Activated CD8-positive, alpha-beta memory T cell treated with anti-CD3 and anti-CD28 coated beads, Interleukin-2, amount 50 U/mL, for 4 hours (primary cell): ENCODE results near the gene TUBGCP3.
"Not testable (repeated sequence)": the region's sequence is repeated elsewhere in the genome, so short reads cannot be mapped to it uniquely, and the experiment has no call there.

Experiments used
- DNase-seq: peaks from one replicate; pipeline ENCODE4 v3.0.0-alpha.2; 2020

TUBGCP3 gene

DNA sequence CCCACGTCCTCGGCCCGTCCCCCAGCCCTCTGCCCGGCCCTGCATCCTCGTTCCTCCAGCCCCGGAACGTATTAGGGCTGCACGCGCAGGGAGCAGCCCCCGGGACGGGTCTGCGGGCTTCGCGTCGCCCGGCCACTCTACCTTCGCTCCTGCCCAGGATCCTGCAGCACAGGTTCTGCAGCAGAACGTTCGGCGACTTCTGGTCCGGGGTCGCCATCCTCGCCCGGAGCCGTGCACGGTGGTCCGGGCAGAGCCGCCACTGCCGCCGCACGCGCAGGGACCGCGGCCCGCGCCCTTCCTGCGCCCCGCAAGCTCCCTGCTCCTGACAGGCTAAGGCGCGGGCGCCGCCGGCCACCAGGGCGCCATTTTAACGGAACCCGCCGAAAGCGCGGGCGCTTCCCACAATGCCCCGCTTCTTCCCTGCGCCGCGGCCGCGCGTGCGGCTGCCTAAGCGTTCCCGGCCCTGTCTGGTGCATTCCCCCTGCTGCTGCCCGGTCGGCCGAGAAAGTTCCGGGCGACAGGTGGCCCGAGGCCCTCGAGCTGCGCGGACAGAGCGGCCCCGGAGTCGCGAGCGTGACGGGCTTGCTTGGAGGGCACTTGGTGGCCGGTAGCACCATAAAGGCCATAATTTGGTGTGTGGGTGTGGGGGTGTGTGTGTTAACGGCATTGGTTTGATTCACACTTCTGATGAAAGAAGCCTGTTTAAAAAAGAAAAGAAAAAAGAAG is at the start of gene TUBGCP3:
Gene TUBGCP3 (minus strand): TSS at position 390 of the 726 bp plus-strand sequence. CDS start 173 bp downstream, at position 217.
- DNase-seq = peak; percentile 76

DNA sequence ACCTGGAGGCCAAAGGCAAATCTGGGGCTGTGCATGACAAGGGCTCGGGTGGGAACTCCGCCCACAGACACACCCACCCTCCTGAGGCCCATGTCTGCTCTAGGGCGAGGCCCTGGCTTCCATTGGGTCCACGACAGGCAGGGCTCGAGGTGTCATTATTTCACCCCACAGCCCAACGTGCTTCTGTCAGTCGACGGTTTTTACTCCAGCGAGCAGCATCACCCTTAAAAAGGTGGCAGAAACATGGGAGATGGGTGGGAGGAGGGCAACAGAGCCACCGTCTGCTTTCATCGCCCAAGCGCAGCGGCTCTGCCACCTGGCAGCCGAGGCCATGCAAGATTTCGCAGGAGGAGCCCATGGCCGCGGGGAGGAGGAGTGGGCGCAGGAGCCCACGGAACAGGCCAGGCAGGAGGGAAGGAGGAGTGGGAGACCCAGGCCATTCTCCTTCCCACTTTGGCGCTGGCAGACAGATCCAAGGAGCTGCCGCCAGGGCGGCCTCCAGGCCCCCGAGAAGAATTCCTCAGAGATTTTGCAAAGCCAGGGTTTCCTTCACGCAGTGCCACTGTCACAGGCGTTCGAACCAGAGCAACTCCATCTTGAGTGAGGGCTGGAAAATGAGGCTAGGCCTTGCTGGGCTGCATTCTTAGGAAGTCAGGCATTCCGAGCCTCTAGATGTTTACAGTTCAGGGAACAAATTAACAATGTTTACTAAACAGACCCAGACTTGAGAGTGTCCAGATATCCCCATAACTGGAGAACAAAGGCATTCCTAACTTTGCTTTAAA is 49.3 kb upstream of the TUBGCP3 start:
- DNase-seq = no peak

- DNase-seq = no peak
Observed at GRCh38 chr13:112636401-112636975, 48.5 kb upstream of the TUBGCP3 start.

DNA sequence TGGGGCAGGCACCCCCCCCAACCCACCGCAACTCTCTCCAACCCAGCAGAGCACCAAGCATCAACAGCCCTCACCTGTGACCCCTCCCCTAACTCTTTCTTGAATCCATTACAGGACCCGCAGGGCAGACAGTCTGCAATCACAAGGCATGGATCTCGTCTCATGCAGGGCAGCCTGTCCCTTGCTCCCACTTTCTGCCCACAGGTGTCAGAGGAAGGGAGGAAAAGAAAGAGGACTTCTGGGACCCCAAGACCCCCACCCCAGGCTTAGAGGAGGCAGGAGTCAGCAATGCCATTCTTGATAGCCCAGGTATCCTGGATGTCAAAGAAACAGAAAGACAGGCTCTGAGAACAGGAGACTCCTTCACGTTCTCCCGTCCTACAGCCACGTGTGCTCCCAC is 47.4 kb upstream of the TUBGCP3 start:
- no peak for DNase-seq

GRCh38 chr13:112634102-112634501 is 46.1 kb upstream of the TUBGCP3 start:
- no peak for DNase-seq

- DNase-seq = not testable (repeated sequence)
Observed at GRCh38 chr13:112630226-112630625, 42.3 kb upstream of the TUBGCP3 start.

GRCh38 chr13:112629161-112629560 is 41.2 kb upstream of the TUBGCP3 start:
- DNase-seq = no peak

GRCh38 chr13:112627613-112628012 is 39.7 kb upstream of the TUBGCP3 start:
- not testable (repeated sequence) for DNase-seq

- no peak for DNase-seq
Observed at GRCh38 chr13:112627161-112627560, 39.2 kb upstream of the TUBGCP3 start.

- DNase-seq = no peak
Observed at GRCh38 chr13:112626761-112627160, 38.8 kb upstream of the TUBGCP3 start.

GRCh38 chr13:112626124-112626523 is 38.2 kb upstream of the TUBGCP3 start:
- DNase-seq = no peak

DNA sequence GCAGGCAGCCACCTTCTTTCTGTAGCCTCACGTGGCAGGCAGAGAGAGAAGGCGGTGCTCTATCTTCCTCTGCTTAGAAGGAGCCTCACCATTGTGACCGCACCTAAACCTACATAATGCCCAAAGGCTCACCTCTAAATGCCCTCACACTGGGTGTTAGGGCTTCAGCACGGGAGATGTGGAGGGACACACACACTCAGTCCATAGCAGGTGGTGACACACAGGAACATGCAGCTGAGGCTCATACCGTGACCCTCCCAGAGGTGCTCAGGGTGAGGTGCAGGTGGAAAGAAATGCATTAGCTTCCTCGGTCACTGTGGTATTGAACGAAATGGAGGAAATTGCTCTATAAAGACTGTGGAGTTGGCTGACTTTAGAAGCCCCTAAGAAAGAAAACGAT is 37.7 kb upstream of the TUBGCP3 start:
- DNase-seq = no peak

DNA sequence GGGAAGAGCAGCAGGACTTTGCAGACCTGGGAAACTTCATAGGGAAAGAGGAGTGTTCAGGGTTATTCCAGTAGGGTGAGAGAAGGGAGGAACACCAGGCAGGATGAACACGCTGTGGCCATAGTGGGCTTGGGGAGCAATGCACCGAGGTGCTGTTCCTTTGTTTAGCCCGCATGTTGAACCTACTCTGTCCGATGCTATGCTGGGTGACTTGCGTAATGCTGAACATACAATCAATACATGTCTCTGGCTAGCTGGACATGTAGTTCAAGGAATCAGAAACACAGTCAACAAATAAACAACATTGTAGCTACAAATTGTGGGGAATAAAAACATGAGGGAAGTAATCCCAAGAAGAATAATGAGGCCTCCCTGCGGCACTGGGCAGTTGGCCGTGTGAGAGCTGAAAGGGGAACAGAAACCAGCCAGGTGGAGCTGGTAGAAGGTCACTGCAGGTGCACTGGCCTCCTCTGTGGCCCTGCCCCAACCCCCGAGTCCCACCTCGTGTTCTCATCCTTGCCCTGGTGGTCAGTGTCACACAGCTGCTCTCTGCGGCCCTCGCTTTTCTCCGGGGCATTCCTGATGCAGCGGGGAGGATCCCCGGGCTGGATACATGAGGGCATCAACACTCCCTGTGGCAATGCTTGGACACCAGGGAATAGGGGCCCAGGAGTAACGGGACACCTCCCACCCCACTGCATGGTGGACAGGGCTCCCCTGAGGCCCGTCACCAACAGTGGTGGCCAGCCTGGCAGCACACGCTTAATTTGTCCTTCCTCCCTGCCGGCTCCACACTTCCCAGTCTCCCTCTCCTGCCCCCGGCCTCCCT is 36.9 kb upstream of the TUBGCP3 start:
- no peak for DNase-seq

DNA sequence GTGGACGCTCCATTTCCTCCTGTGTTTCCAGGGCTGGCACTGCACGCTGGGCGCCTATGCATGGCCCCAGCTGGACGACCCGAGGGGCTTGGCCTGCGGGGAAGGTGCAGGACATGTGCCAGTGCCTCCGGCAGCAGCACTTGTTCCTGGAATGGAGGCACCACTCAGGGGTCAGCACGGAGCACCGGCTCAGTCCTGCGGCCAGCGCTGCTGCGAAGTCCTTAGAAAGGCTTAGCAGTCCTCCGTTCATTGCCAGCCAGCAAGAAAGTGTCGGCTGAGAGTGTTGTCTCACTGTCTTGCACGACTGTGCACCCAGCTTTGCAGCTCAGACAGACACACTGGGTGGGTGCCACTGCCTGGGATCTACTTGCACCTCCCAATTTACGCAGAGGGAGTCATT is 36.1 kb upstream of the TUBGCP3 start:
- DNase-seq = no peak

DNA sequence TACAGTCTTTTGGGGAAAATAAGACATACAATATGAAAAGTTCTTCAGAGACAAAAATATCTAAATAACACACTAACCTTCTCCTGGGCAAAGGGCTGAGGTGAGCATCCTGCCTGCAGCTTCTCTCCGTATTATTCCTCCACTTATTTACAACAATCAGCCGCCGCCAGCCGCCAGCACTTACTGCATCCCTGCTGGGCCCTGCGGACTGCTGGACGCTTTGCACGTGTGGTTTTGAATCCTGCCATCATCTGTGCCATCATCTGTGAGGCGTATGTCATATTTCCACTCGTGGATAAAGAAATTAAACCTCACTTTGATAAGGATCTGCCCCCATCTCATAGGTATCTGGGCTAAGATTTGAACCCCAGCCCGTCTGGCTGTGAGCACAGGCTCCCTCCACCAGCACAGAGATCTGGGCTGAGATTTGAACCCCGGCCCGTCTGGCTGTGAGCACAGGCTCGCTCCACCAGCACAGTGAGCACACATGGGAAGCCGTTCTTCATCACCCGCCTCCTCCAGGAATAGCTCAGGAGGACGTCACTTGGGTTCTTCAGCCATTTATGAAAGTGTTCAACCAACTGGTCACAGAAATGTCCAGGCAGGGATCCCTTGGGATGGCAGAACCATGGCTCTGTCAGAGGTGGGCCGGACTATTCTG is 35.2 kb upstream of the TUBGCP3 start:
- no peak for DNase-seq

DNA sequence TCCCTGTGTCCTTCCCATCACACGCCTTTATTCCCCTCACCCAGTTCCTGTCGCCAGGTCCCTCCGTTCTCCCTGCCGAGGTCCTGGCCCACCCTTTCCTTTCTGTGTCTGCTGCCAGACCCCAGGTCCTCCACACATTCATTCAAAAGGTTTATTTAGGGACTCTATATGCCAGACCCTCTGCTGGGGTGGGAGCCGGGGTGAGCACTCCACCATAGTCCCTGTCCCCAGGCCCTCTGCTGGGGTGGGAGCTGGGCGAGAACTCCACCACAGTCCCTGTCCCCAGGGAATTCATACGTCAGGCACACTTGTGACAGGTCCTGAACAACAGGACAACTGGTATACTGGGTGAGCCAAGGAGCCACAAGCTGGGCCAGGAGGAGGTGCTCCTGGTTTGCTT is 34.4 kb upstream of the TUBGCP3 start:
- DNase-seq = no peak

GRCh38 chr13:112619730-112620631 is 32.0 kb upstream of the TUBGCP3 start:
- DNase-seq = no peak

GRCh38 chr13:112618501-112618900 is 30.5 kb upstream of the TUBGCP3 start:
- DNase-seq = no peak

GRCh38 chr13:112617754-112618375 is 29.9 kb upstream of the TUBGCP3 start:
- DNase-seq = no peak

DNA sequence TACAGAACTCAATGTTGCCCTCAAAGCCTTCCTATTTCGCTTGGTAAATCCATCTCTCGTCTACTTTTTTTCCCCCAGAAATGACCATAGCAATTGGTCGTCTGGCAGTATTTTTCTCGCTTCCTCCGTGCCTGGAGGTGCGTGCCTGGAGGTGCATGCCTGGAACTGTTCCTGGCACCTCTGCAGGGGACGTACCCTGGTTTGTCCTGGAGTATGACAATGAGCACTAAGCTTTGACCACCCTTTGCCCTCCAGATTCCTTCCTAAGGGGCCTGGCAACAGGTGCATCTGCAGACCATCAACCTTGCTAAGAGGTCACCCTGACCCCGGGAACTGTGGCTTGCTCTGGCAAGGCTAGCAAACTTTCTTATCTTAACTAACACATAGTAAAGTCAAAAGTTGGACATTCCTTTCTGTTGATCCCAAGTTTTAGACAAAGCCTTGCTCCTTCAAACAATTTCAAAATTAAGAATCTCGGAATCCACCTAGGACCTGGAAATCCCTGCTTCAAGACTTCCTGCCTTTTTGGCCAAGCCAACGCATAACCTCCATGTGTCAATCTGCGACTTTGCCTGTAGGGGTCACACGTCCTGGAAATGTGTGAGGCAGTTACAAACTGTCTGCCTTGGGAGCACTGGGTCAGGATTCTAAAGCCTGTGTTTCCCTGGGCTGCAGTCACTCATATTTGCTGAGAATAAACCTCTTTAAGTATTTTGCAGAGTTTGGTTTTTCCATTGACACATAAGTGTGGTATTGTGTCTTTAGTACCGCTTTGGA is 28.8 kb upstream of the TUBGCP3 start:
- DNase-seq = no peak
